22Rv1 (cell line): ENCODE measurements around the gene SLC10A3.

Experiments
- H3K27ac ChIP-seq: fragments of 450-650 bp; 2 replicates; pipeline ENCODE4 v1.5.1; 2017
- ZFX ChIP-seq: fragments of 450-650 bp; IDR thresholded peaks from 2 replicates; pipeline ENCODE4 v1.6.1; 2017; ENCODE audit warnings: antibody characterized with exemption, borderline replicate concordance
- TF ChIP-seq, protein P1 (sequence below): fragments of 450-650 bp; IDR thresholded peaks from 2 replicates; pipeline ENCODE4 v1.5.1; 2017; ENCODE audit warnings: mild to moderate bottlenecking

Gene SLC10A3

DNA sequence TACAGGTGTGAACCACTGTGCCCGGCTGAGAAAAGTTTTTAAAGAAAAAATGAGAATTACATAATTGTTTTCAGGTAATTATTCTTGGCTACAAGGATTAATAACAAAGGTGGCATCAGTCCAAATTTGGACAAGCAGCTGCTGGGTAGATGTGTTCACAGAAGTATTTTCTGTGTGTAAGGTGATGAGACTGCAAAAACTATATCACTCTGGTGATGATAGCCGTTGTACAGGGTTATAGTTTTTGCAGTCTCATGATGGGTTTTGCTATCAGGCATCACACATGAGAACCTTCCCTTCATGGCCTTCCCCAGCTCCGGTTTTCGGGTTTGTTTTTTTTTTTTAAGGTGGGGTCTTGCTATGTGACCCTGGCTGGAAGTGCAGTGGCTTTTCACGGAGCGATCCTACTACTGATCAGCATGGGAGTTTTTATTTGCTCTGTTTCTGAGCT lies 5.1 kb upstream of the SLC10A3 start:
- H3K27ac ChIP-seq = no peak overlapping the region
- no peak for TF ChIP-seq ZFX
- TF ChIP-seq, protein P1, sequence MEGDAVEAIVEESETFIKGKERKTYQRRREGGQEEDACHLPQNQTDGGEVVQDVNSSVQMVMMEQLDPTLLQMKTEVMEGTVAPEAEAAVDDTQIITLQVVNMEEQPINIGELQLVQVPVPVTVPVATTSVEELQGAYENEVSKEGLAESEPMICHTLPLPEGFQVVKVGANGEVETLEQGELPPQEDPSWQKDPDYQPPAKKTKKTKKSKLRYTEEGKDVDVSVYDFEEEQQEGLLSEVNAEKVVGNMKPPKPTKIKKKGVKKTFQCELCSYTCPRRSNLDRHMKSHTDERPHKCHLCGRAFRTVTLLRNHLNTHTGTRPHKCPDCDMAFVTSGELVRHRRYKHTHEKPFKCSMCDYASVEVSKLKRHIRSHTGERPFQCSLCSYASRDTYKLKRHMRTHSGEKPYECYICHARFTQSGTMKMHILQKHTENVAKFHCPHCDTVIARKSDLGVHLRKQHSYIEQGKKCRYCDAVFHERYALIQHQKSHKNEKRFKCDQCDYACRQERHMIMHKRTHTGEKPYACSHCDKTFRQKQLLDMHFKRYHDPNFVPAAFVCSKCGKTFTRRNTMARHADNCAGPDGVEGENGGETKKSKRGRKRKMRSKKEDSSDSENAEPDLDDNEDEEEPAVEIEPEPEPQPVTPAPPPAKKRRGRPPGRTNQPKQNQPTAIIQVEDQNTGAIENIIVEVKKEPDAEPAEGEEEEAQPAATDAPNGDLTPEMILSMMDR = no peak

DNA sequence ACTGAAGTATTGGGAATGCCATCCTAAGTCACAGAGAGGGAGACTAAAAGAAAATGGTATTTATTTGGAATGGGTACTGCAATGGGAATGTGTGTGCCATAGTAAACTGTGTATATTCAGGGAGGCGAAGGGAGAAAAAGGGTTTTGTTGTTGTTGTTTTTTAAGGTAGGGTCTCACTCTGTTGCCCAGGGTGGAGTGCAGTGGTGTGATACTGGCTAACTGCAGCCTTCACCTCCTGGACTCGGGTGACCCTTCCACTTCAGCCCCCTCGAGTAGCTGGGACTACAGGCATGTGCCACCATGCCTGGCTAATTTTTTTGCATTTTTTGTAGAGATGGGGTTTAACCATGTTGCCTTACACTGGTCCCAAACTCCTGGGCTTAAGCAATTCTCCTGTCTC lies 4.3 kb upstream of the SLC10A3 start:
- no peak overlapping the region for H3K27ac ChIP-seq
- TF ChIP-seq ZFX = no peak

DNA sequence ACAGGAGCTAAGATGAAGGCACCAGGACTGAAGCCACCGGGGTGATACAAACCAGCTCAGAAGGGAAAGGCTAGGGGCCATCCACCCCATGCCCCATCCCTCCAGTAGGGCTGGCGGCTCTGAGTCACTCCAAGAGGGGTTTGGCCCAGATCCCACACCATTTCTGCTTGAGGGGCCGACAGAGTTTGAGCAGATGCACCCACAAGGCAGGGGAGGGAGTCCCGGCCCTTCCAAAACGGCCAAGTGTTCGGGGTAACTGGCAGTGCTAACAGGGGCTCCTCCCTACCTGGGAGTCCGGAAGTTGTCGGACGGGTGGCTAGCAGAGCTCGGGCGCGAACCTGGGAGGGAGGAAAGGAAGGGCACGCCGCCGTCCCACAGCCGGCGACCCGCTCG lies 412 bp downstream of the SLC10A3 start:
- TF ChIP-seq, protein P1 = no peak
- TF ChIP-seq ZFX = no peak
- H3K27ac ChIP-seq = peak overlapping the region; percentile 73

DNA sequence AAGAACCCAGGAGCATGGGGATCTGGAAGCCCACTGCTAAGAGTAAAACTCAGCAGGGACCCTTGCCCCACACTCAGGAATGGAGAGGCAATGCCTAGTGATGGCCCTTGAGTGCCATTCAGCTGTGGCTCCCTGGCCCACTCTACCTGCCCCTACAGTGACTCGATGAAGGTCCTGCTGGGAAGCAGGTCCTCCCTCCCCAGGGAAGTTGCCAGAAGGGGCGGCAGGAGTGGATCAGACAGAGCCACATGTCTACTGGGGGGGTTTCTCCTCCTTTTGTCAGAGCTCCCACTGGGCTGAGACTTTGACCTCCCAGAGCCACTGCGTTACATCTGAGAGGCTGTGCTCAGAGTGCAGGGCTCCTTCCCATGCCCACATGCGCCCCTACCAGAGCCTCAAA lies 1.2 kb downstream of the SLC10A3 start:
- peak overlapping the region; percentile 73; the same call in 1 of the 2 replicates for H3K27ac ChIP-seq
- TF ChIP-seq, protein P1 = no peak
- no peak for TF ChIP-seq ZFX

DNA sequence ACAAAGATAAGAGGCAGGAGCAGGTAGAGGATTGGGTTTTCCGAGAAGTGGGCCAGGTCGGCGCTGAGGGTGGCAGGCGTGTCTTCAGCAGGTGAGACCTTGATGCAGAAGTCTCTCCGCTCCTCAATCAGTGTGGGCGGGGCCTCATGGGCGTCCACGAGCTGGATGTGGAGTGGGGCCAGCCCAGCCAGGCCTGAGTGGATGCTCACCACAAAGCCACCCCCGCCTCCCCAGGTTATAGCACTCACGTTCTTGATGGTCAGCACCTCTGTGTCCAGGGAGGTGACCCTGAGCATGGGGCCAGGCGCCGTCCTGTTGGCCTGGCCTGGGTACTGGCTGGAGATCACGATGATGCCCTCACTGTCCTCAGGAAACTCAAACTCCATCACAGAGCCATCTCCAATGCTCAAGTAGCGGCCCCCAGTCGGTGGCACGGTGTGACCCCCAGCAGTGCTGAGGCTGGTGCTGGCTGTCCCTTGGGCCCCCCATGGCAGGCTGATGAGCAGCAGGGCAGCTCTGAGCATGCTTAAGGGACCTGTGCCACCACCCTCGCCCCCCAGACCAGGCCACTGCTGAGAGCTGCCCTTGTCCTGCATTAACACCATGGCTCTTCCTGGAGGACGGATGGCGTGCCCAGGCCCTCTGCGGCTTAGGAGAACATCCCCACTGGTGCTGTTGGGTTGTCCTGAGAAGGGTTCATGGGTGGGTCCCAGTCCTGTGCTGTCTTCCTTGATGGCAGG lies 1.9 kb downstream of the SLC10A3 start:
- TF ChIP-seq, protein P1 = no peak
- TF ChIP-seq ZFX = no peak
- H3K27ac ChIP-seq = no peak overlapping the region

DNA sequence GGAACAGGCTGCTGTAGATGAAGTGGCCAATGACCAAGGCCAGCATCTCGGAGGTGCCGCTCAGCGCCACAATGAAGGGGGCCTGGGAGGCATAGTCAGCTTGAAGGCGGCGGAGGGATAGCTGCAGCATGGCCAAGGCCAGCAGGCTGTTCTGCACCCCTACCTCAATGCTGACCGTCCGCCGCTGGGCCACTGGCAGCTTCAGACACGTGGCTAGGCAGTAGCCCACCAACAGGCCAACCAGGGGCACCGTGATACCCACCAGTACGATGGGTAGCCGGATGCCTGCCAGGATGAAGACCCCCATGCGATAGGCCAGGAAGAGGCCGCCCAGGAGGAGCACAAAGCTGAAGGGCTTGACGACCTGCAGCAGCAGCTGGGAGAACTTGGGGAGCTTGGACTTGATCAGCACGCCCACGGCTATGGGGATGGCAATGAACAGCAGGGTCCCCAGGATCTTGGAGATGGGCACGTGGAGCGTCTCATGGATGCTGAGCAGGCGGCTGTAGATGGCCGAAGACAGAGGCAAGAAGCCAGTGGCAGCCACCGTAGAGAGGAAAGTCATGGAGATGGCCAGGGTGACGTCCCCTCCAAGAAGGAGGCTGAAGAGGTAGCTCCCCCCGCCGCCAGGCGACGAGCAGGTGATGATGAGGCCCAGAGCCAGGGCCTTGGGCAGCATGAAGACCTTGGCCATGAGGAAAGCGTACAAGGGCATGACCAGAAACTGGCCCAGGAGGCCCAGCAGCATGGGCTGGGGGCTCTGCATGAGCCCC lies 2.7 kb downstream of the SLC10A3 start:
- H3K27ac ChIP-seq = peak overlapping the region; percentile 88
- TF ChIP-seq, protein P1 = no peak
- TF ChIP-seq ZFX = no peak

DNA sequence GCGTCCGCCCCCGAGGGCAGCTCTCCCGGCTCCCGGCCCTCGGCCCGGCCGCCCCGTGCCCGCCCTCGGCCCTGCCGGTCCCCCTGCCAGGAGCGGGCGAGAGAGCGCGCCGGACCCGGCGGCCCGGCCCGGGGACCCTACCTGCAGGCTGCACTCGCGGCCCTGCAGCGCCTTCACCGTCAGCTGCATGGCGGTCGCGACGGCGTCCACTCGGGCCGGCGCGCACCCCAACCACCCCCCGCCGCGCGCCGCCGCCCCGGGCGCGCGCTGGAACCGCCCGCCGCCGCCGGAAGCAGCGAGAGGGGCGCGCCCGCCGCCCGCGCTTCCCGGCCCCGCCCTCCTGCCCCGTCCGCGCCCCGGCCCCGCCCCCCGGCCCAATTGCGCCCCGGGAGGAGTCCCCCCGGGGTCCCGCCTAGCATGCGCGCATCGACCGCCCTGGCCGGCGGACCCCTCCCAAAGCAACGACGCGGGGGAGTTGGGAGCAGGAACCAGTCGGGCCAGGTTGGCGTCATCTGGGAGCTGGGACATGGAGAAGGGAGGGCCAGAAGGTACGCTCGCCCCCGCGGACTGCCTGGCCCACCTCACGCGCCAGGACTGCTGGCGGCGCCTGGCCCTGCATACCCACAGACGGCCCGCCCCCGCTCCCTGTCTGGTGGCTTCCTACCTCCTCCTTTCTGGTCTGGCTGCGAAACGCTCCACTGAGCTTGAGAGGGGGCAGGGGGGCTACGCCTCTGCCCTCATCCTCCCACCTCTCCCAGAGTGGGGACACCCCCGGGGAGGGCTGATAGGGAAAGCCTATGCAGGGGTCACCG lies 3.8 kb downstream of the SLC10A3 start, which contains the start of gene UBL4A:
Gene UBL4A, minus strand, starts transcription at position 220 of the 812 bp plus-strand sequence. Its CDS starts 31 bp downstream, at position 189.
- H3K27ac ChIP-seq = peak within 1 kb of the TSS; percentile 88
- TF ChIP-seq, protein P1 = no peak
- TF ChIP-seq ZFX = no peak
